ENCODE measurements around the gene EIF6.
A peak's percentile ranks its signal among the peaks of the same experiment; 100 is the strongest.

Gene EIF6

DNA sequence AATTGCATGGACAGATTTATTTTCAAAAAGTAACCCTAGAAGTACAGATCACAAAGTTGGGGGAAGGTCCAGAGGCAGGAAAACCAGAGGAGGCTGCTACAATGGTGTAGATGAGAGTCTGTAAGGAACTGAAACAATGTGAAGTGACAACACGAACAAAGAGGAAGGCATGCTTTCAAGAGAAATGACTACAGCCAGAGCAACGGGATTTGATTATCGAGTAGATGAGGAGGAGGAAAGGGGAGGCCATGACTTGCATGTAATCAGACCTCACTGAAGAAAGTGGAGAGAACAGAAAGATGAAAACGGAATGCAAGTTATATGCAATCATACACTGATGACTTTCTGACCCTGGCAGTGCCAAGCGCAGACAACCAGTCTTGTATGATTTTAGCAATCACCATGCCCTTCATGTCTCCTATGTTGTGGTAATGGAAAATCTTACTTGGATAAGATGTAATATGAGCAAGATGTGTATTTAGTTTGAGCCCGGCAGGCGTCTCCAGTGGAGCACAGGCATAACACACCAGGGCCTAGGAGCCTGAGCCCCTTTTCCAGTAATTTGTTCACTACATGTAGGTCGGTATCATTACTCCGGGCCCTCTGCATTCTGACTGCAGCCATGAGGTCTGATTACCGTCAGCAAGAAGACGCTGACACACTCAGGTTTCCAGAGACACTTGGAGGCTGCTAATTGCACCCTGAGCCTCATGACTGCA, 41.6 kb upstream of the EIF6 start (continued):
- TF ChIP-seq ZNF571 (tag by site-specific recombination; IDR thresholded peaks at IDR 0.05), result no peak
- TF ChIP-seq, protein P1, sequence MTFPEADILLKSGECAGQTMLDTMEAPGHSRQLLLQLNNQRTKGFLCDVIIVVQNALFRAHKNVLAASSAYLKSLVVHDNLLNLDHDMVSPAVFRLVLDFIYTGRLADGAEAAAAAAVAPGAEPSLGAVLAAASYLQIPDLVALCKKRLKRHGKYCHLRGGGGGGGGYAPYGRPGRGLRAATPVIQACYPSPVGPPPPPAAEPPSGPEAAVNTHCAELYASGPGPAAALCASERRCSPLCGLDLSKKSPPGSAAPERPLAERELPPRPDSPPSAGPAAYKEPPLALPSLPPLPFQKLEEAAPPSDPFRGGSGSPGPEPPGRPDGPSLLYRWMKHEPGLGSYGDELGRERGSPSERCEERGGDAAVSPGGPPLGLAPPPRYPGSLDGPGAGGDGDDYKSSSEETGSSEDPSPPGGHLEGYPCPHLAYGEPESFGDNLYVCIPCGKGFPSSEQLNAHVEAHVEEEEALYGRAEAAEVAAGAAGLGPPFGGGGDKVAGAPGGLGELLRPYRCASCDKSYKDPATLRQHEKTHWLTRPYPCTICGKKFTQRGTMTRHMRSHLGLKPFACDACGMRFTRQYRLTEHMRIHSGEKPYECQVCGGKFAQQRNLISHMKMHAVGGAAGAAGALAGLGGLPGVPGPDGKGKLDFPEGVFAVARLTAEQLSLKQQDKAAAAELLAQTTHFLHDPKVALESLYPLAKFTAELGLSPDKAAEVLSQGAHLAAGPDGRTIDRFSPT (tag by site-specific recombination; IDR thresholded peaks at IDR 0.05), result peak; percentile 40; the same call in 1 of the 2 replicates
- peak; percentile 47; the same call in 1 of the 2 replicates for TF ChIP-seq ZBTB17 (tag by site-specific recombination; IDR thresholded peaks at IDR 0.05)

DNA sequence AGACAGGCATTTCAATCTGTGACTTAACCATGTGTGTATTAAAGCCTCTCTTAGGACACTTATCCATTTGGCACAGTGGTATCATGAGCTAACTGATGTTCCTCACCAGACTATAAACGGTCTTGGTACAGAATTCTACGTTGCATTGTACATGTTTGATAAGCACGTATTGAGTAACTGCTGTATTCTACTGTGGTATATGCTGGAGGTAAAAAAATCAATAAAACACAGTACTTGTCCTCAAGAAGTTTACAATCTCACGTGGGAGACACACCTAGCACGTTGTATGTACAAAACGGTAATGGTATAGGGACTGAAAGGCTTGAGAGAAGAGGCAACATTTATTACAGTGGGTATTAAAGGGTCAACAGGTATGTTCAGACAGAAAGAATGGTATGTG, 40.8 kb upstream of the EIF6 start:
- Histone ChIP-seq H3K27ac (ENCODE audit: extremely low read depth, low read depth, low read length) (no peak overlapping the region), H3K9me3 (ENCODE audit: control insufficient read depth, insufficient read depth, low read depth, low read length) (no peaks in the 10 kb centered on the region), H3K36me3 (ENCODE audit: control insufficient read depth in 2 of 2, insufficient read depth in 1 of 2, low read length in 2 of 2) (no peaks in the 10 kb centered on the region), H3K4me3 (ENCODE audit: low read depth, low read length) (no peak overlapping the region), H3K4me1 (ENCODE audit: control insufficient read depth, insufficient read depth, low read length) (peaks cover 6% of the 10 kb centered on the region)
- CTCF ChIA-PET, result interaction anchor here (0.5 to 0.6 kb wide), 2 partner anchors 17 to 20 kb away, joined by 3 to 4 read pairs; no protein-coding TSS in a partner anchor
- no peak for TF ChIP-seq ZNF48 (tag by site-specific recombination; IDR thresholded peaks at IDR 0.05)
- TF ChIP-seq ZNF529 (tag by site-specific recombination; IDR thresholded peaks at IDR 0.05; ENCODE audit: insufficient replicate concordance), result no peak
- TF ChIP-seq ZNF248 (tag by site-specific recombination; IDR thresholded peaks at IDR 0.05), result no peak
- TF ChIP-seq, protein P1 (tag by site-specific recombination; IDR thresholded peaks at IDR 0.05), result no peak
- TF ChIP-seq ZNF324 (tag by site-specific recombination; IDR thresholded peaks at IDR 0.05), result no peak
- TF ChIP-seq GLI4 (tag by site-specific recombination; IDR thresholded peaks at IDR 0.05), result no peak
- TF ChIP-seq ZNF292 (tag by site-specific recombination; IDR thresholded peaks at IDR 0.05; ENCODE audit: borderline replicate concordance, low read depth), result no peak
- TF ChIP-seq HOXA7 (CRISPR knock-in tag; IDR thresholded peaks at IDR 0.05; ENCODE audit: borderline replicate concordance), result no peak
- TF ChIP-seq KLF9 (tag by site-specific recombination; IDR thresholded peaks at IDR 0.05; ENCODE audit: low read depth), result no peak
- TF ChIP-seq, protein P2, sequence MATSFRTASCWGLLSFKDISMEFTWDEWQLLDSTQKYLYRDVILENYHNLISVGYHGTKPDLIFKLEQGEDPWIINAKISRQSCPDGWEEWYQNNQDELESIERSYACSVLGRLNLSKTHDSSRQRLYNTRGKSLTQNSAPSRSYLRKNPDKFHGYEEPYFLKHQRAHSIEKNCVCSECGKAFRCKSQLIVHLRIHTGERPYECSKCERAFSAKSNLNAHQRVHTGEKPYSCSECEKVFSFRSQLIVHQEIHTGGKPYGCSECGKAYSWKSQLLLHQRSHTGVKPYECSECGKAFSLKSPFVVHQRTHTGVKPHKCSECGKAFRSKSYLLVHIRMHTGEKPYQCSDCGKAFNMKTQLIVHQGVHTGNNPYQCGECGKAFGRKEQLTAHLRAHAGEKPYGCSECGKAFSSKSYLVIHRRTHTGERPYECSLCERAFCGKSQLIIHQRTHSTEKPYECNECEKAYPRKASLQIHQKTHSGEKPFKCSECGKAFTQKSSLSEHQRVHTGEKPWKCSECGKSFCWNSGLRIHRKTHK (tag by site-specific recombination; IDR thresholded peaks at IDR 0.05), result no peak
- TF ChIP-seq, protein P3, sequence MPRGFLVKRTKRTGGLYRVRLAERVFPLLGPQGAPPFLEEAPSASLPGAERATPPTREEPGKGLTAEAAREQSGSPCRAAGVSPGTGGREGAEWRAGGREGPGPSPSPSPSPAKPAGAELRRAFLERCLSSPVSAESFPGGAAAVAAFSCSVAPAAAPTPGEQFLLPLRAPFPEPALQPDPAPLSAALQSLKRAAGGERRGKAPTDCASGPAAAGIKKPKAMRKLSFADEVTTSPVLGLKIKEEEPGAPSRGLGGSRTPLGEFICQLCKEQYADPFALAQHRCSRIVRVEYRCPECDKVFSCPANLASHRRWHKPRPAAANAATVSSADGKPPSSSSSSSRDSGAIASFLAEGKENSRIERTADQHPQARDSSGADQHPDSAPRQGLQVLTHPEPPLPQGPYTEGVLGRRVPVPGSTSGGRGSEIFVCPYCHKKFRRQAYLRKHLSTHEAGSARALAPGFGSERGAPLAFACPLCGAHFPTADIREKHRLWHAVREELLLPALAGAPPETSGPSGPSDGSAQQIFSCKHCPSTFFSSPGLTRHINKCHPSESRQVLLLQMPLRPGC (tag by site-specific recombination; IDR thresholded peaks at IDR 0.05), result no peak
- TF ChIP-seq, protein P4, sequence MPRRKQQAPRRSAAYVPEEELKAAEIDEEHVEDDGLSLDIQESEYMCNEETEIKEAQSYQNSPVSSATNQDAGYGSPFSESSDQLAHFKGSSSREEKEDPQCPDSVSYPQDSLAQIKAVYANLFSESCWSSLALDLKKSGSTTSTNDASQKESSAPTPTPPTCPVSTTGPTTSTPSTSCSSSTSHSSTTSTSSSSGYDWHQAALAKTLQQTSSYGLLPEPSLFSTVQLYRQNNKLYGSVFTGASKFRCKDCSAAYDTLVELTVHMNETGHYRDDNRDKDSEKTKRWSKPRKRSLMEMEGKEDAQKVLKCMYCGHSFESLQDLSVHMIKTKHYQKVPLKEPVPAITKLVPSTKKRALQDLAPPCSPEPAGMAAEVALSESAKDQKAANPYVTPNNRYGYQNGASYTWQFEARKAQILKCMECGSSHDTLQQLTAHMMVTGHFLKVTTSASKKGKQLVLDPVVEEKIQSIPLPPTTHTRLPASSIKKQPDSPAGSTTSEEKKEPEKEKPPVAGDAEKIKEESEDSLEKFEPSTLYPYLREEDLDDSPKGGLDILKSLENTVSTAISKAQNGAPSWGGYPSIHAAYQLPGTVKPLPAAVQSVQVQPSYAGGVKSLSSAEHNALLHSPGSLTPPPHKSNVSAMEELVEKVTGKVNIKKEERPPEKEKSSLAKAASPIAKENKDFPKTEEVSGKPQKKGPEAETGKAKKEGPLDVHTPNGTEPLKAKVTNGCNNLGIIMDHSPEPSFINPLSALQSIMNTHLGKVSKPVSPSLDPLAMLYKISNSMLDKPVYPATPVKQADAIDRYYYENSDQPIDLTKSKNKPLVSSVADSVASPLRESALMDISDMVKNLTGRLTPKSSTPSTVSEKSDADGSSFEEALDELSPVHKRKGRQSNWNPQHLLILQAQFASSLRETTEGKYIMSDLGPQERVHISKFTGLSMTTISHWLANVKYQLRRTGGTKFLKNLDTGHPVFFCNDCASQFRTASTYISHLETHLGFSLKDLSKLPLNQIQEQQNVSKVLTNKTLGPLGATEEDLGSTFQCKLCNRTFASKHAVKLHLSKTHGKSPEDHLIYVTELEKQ (tag by site-specific recombination; IDR thresholded peaks at IDR 0.05; ENCODE audit: borderline replicate concordance), result no peak
- no peak for TF ChIP-seq ZNF24 (tag by site-specific recombination; IDR thresholded peaks at IDR 0.05)
- no peak for TF ChIP-seq ZNF596 (tag by site-specific recombination; IDR thresholded peaks at IDR 0.05)
- POLR2A ChIA-PET, result no interaction called here

Data from HEK293 (cell line).